NCI-H526 (cell line): ENCODE results near the gene RPS6KA6.
"Not testable (repeated sequence)": the region's sequence is repeated elsewhere in the genome, so short reads cannot be mapped to it uniquely, and the experiment has no call there.

ENCODE experiments used
- DNase-seq, 2 experiments: peaks; one replicate each; lab custom pipeline; 2025; lab: John Stamatoyannopoulos, UW

Gene RPS6KA6

DNA sequence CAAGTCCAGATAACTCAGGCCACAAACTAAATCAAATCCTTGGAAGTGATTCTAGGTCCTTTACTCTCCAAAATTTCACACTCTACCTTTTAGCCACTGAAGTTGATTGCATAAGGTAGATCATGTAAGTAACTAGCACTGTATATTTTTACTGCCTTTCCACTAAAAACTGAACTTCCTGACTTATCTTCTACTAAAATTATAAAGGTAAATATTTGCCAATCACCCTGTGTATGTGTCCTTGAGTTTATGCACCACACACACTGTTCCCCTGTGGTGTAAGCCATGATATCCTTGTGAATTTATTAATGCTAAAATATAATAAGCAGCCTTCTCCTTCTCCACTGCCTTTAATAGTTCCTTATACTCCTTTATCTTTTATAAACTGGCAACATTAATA is 25.6 kb downstream of the RPS6KA6 start:
- no peak for DNase-seq

DNA sequence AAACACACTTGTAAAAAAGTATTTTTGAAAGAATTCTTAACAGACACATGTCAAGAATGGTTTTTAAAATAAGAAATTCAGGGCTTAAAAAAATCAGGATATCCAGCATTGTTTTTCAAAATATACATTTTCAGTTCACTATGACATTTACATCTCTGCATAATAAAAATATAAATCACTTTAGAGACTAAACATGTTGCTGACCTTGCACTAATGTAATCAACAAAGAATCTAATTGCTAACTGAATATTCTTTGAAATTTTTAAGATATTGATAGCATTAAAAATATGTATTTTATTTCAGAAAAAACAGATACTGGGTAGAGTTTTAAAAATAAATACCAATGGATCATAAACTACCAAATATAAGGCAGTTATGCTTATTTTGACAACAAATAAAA is 26.4 kb downstream of the RPS6KA6 start:
- no peak for DNase-seq

DNA sequence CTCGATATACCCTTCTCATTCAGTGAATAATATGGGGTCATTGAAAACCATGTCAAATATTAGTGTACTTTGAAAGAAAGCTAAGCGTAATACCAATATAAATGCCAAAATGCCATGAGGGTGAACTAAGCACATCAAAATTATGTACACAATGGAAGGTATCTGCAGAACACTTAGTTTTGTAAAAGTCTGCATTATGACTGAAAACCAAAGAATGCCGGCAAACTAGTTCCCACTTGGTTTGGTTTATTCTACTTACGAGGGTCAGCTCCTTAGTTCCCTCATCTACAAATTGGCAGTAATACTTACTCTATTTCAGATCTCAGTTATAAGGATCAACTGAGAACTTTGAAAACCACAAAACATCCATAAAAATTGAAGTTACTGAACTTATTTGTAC is 27.3 kb downstream of the RPS6KA6 start:
- no peak for DNase-seq

DNA sequence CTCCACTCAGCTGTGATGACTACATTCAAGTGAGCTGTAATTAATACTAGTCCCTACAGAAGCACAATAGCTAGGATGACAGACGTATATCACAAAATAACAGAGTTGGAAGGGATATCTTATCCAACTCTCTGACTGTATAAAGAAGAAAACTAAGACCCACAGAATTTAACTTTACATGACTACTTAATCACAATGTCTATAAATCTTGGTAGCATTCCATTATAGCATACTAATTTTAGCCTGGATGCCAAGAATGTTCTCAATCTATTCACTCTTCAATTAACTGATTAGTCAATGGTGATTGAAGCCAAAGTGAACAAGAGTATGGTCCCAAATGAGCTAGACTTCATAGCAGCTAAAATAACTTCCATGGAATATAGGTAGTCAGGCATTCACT is 31.2 kb downstream of the RPS6KA6 start:
- DNase-seq, result no peak

DNA sequence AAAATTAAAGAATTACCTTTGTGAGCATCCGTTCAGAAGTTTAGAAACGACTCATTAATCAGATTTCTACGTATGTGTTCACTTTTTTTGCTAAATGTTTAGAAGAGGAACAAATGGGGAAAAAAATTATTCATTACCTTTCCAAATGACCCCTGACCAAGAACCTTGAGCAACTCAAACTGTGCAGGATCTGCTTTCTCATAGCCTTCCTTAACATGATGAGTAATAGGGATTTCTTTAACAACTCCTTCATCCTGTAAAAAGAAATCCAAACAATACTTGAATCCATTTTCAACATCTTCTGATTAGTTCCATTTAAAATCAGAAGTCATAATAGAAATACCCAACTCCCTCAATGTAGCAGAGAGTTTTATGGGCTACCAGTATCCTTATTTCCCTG is 32.1 kb downstream of the RPS6KA6 start:
- no peak for DNase-seq

DNA sequence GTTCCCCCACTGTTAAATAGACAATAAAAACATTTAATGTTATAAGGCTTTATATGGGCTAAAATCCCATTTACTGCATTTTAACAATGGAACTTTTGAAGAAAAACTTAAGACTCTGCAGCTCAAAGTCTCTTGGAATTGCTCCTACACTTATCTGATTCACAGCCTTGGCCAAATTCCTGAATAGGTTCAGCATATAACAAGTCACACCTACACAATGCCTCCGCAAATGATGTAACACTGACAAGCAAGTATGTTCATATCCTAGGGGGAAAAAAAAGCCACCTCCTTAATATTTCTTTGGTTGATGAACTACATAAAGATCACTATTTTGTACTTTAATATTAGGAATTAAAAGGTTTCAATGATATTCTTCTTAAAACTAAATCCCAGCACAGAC is 34.5 kb downstream of the RPS6KA6 start:
- no peak for DNase-seq

DNA sequence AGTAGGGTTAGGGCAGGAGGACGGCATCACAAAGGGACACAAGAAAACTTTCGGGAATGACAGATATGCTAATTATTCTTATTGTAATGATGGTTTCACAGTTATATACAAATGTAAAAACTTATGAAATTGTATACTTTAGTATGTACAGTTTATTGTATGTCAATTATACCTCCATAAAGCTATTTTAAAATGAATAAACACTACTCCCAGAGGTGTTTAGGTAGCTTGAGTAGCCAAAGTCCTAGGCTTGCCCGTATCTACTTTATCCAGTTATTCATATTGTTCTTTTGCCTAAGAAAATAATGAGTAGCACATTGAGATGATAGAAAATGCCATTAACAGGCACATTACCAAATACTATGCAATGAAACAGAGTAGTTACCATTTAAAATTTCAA is 43.0 kb downstream of the RPS6KA6 start:
- DNase-seq, result no peak

DNA sequence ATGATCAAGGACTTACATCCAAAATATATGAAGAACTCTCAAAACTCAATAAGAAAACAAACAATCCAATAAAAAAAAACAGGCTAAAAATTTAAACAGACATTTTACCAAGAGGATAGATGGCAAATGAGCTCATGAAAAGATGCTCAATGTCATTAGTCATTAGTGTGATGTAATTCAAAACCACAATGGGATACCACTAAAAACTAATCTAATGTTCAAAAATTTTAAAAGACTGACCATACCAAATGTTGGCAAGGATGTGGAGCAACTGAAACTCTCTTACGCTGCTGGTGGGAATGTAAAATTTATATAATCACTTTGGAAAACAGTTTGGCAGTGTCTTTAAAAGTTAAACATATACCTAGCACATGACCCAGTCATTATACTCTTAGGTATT is 43.7 kb downstream of the RPS6KA6 start:
- no peak for DNase-seq

DNA sequence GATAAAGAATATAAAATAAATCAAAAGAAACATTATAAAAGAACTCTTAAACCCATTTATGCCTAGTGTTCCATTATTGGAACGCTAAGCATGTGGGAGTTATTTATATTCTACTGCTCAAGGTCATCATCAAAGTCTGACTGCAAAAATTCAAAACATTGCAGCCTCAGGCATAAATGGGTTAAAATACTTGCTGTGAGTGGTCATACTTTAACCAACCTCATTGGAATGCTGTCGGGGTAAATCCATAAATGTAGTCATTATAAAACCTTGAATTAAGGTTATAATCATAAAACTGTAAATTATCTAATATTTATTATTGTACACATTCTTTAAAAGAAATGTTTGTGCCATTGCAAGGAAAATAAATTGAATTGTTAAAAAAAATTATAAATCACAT is 55.0 kb downstream of the RPS6KA6 start:
- no peak for DNase-seq

DNA sequence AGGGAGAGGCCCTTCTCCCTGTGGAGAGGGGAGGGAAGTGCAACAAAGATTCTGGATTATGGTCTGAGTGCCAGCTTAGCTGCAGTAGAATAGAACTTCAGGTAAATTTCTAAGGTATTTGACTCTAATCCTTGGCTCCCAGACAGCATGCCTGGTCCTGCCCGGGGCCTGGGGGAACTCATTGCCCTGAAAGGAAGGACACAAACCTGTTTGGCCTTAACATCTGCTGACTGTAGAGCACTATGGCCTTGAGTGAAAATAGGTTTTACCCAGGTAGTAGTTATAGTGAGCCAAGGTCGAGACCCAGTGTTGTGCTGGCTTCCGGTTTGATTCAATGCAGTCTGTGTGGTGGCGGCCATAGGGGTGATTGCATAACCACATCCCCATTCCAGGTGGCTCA is 64.4 kb downstream of the RPS6KA6 start:
- DNase-seq, result no peak

DNA sequence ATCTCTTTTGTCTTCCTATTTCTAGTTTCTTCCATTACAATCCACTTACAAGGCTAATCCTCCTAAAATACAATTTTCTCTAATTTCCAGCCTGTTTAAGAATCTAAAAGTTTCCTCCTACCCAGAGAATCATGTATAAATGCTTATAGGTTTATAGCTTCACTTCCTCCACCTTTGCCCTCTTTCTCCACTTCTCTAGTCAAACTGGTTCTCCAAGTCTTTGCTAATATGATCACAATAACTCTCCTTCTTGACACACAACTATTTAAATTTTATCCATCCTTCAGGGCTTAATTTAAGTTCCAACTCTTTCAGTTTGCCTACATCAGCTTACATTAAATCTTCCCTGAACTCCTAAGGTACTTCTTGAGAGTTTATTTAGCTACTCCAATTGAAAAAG is 69.2 kb downstream of the RPS6KA6 start:
- no peak for DNase-seq

DNA sequence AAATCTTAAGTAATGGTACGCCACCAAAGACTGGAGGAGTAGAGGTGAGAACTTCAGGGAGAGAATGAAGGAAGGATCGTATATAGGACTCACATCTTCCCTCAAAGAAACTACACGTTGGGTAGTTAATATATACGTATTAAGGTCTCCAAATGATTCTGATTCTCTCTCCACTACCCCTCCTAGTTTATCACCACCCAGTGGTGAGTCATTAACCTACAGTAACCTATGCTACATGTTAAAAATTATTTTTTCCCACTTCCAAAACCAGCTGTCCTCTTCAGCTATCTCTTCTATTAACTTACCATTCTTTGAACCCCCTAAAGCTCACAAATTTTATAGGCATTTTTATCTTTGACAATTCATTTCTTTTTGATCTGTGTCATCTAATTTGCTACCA is 69.7 kb downstream of the RPS6KA6 start:
- DNase-seq, result no peak

DNA sequence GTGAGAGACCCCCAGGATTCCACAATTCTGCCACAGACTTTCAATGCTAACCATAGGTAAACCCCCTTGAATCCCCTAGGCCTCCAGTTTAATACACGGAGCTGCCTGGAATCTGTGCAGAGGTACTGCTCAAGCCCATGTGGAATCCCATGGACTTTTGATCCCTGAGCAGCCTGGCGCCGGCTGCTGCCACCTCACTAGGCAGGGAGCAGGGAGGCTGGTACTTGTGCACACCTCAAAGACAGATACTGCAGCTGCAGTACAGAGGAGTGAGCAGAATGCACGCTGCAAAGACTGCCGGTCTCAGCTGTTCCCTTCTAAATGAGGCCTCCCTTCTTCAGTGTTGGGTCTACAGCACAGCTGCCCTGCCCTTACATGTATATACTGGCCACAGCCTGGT is 79.4 kb downstream of the RPS6KA6 start:
- DNase-seq, result no peak

DNA sequence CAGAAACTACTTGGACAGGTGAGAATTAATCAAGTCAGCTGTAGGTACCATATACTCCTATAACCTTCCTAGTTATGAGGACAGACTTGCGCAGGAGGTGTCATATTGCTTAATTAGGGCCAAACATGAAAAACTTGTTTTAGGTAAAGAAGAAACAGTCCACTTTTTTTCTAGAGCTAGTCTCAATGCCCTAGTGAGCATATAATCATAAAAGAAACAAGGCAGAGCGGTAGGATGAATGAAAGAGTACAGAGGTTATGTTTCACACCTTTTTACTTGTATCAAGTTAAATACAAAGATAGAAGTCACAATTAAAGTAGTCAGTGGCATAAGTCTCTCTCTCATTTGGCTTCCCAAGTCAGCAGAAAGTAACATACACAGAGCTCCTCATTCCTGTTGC is 88.9 kb downstream of the RPS6KA6 start:
- DNase-seq, result no peak

DNA sequence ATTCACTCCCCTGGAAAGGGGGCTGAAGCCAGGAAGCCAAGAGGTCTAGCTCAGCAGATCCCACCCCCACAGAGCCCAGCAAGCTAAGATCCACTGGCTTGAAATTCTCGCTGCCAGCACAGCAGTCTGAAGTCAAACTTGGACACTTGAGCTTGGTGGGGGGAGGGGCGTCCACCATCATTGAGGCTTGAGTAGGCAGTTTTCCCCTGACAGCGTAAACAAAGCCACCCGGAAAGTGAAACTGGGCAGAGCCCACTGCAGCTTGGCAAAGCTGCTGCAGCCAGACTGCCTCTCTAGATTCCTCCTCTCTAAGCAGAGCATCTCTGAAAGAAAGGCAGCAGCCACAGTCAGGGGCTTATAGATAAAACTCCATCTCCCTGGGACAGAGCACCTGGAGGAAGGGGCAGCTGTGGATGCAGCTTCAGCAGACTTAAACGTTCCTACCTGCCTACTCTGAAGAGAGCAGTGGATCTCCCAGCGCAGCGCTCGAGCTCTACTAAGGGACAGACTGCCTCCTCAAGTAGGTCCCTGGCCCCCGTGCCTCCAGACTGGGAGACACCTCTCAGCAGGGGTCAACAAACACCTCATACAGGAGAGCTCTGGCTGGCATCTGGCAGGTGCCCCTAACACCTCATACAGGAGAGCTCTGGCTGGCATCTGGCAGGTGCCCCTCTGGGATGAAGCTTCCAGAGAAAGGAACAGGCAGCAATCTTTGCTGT is 108.4 kb downstream of the RPS6KA6 start:
- not testable (repeated sequence) for DNase-seq

DNA sequence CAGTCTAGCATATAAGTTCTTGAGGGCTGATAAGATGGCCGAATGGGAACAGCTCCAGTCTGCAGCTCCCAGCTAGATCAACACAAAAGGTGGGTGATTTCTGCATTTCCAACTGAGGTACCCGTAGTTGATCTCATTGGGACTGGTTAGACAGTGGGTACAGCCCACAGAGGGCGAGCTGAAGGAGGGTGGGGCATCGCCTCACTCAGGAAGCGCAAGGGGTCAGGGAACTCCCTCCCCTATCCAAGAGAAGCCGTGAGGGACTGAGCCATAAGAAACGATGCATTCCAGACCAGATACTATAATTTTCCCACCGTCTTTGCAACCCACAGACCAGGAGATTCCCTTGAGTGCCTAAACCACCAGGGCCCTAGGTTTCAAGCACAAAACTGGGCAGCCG is 109.0 kb downstream of the RPS6KA6 start:
- DNase-seq, result no peak

DNA sequence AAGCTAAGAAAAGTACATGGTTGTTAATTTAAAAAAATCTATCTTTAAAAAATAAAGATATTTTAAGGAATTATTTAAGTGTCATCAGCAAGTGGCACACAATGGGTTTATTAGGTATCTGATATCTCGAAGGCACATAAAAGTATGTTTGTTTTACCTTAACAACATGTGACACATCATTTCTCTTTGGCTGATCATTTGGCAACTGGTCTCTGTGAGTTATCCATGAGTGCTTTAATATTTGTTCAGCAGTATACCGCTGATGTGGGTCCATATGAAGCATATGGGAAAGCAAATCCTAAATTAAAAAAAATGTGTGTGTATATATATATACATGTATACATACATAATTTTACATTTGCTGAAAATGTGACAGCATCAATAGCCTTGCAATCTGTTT is 123.2 kb downstream of the RPS6KA6 start:
- DNase-seq, result no peak

DNA sequence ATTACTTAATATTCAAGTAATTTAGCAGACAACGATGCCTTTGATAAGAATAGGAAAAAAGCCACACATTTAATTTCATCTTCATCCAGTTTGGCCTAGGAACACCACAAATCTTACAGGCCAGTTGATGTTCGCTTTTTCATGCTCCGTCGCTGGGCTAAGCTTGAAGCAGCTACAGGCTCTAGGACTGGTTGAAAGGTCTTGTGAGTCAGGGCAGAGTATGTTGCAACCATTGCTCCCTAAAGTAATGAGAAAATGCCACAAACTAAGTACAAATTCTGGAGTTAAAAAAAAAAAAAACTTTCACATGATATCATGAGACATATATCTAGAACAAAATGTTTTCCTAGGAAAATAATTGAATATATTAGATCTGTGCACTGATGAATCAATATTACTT is 123.8 kb downstream of the RPS6KA6 start:
- DNase-seq, result no peak

DNA sequence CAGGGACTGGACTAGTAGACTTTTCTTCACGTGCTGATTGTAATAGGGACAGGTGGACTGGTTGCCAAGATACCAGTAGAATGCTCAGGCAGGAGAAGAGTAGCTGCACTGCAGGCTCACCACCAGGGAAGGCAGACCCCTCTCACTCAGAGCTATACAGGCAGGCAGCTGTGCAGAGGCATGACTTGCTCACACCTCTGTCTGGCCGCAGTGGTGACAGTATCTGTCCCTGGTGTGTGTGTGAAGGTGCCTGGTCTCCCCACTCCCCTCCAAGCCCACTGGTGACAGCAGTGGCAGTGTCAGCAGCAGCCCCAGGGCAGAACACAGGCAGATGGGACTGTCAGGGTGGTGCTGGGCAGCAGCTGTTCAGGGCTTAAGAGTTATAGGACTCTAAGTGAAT is 140.7 kb downstream of the RPS6KA6 start:
- peak; percentile 16 to 43 for DNase-seq

DNA sequence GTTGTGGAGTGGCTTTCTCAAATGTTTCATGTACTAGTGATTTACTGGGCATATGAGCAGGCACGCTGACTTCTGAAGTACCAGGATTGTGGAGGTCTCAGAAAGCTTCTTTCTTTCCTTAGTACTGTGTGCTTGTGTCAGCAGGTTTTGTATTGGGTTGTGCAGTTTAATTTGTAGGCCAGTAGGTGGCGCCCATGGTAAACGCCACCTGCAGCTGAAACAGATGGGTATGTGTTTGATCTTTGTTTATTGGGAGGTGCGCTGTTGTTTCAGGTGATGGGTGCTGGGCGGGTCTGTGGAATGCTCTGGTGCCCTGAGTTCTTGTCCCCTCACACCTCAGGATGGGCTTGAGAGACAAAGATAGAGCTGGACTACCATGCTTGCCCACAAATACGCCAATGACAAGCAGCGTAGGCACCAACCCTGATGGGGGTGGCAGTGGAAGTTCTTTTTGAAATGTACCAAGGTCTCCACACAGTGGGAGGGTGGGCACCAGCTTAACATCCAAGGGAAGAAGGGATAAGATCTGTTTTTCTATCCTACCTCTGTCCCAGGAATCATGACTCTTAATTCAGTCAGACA is 141.5 kb downstream of the RPS6KA6 start:
- DNase-seq, result peak; percentile 8 to 54

DNA sequence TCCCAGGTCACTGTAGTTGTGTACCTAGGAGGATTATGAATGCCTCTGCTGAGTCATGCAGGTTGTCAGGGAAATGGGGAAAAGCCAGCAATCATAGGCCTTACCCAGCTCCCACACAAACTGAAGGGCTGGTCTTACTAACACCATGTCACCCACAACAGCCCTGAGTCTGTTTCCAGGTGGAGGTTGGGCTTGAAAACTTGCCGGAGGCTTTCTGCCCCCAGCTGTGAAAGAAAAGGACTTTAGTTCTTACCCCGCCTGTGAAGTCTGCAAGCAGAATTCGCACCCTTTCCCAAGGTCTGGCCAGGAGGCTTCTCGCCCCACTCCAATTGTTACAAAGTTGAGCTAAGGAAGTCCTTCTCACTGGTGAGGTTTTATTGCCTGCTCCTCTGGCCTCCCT is 143.9 kb downstream of the RPS6KA6 start:
- DNase-seq, result no peak
